ENCODE results near the gene RASSF3. TPM values are rescaled to one million over a fixed set of nuclear protein-coding genes. Genes with fewer than 3 reads are reported as not detected.

Gene RASSF3
- total RNA-seq, 4 donors from 2014 or later: 149 to 332 (median 182) TPM

DNA sequence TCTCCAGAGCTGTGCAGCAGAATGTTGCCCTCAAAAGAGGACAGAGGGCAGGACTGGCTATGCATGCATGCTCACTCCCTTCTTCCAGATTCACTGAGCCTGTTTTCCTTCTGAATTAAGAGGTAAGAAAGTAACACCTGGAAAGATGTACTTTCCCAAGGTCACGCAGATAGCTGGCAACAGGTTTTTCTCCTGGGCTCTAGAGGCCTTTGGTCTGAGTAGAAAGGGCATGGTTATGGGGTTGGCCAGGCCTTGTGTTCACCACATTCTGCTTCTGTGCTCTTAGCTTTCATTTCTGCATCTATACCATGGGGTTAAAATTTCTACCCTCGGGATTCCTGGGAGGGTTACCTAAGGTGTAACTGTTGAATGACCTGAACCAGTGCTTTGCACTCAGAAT lies 57.5 kb downstream of the RASSF3 start:
- peaks cover 22 to 97% (median 60%) of the 10 kb centered on the region in 3 donors for H3K4me1 ChIP-seq

DNA sequence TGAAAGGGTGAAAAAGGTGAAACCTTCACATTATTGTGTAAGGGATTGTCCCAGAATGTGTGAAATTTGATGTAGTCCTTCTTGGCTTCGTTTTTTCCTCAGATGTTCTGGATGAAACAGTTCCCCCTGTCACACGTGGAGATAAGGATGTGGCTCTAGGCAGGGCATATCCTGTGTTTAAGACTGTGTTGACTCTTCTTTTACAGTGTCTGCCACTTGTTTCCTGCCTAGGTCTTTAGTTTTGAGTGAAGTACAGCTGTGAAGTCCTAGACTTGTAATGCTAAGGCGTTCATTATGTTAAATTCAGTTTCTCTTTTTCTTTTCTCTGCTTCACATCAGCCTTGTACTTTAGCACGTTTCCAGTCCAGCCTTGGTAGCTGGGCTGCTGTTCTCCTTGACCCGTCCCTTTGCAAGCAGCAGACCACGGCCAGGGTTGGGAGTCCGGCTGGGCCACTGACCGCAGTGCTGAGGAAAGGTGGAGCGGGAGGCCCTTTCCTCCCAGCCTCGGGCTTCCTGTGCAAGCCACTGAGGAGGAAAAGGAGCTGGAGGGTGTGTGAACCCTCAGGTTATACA lies 59.1 kb downstream of the RASSF3 start:
- Histone ChIP-seq H3K36me3 (no peaks in the 10 kb centered on the region), H3K4me3 (no peak overlapping the region), H3K27ac (peak overlapping the region; percentile 51 to 85 (median 78)), H3K9me3 (no peaks in the 10 kb centered on the region), H3K27me3 (no peaks in the 10 kb centered on the region), H3K4me1 (peaks cover 26 to 100% (median 72%) of the 10 kb centered on the region in 3 donors)
- WGBS, 2 donors (ENCODE audit: low coverage in 1 of 2): 2 to 14% methylated on average over 5 to 6 of the region's 10 CpGs
- ATAC-seq: peak; percentile 32
- TF ChIP-seq EP300 (IDR thresholded peaks at IDR 0.05): no peak
- no peak for TF ChIP-seq POLR2A (IDR thresholded peaks at IDR 0.05)
- TF ChIP-seq, protein P1, sequence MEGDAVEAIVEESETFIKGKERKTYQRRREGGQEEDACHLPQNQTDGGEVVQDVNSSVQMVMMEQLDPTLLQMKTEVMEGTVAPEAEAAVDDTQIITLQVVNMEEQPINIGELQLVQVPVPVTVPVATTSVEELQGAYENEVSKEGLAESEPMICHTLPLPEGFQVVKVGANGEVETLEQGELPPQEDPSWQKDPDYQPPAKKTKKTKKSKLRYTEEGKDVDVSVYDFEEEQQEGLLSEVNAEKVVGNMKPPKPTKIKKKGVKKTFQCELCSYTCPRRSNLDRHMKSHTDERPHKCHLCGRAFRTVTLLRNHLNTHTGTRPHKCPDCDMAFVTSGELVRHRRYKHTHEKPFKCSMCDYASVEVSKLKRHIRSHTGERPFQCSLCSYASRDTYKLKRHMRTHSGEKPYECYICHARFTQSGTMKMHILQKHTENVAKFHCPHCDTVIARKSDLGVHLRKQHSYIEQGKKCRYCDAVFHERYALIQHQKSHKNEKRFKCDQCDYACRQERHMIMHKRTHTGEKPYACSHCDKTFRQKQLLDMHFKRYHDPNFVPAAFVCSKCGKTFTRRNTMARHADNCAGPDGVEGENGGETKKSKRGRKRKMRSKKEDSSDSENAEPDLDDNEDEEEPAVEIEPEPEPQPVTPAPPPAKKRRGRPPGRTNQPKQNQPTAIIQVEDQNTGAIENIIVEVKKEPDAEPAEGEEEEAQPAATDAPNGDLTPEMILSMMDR (IDR thresholded peaks at IDR 0.05): no peak
- TF ChIP-seq POLR2AphosphoS5 (IDR thresholded peaks at IDR 0.05): no peak

More for the DNA sequence above, 57.5 kb downstream of the RASSF3 start:
- Histone ChIP-seq H3K4me3 (no peak overlapping the region), H3K27me3 (no peaks in the 10 kb centered on the region), H3K9me3 (no peaks in the 10 kb centered on the region), H3K36me3 (no peaks in the 10 kb centered on the region), H3K27ac (peak overlapping the region in 3 of 4 donors; percentile 15 to 85 (median 84))
- no peak for ATAC-seq
- 73 to 100% methylated on average over 1 to 2 of the region's 2 CpGs for WGBS, 2 donors (ENCODE audit: low coverage in 1 of 2)
- TF ChIP-seq, protein P1 (IDR thresholded peaks at IDR 0.05): no peak
- TF ChIP-seq POLR2A (IDR thresholded peaks at IDR 0.05) (no peak), EP300 (IDR thresholded peaks at IDR 0.05) (no peak), POLR2AphosphoS5 (IDR thresholded peaks at IDR 0.05) (no peak)

DNA sequence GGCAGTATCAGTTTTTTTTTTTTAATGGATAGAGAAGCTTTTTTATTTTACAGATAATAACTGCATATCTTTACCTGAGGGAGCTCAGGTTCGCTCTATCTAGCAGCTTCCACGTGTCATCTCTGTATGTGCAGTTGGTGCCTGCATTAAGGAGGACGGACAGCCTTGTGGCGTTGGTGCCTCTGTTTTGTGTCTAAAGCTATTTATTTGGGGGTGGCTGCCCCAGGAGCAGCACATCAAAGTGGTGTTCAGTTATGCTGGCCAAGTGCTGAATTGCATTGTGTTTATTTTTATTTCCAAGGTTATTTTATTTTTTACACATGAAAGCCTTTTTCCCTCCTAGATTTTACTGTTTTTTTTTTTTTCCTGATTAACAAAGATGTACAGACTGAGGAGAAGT lies 59.7 kb downstream of the RASSF3 start:
- peak overlapping the region; percentile 51 to 85 (median 72) for H3K27ac ChIP-seq
- no peak for ATAC-seq

DNA sequence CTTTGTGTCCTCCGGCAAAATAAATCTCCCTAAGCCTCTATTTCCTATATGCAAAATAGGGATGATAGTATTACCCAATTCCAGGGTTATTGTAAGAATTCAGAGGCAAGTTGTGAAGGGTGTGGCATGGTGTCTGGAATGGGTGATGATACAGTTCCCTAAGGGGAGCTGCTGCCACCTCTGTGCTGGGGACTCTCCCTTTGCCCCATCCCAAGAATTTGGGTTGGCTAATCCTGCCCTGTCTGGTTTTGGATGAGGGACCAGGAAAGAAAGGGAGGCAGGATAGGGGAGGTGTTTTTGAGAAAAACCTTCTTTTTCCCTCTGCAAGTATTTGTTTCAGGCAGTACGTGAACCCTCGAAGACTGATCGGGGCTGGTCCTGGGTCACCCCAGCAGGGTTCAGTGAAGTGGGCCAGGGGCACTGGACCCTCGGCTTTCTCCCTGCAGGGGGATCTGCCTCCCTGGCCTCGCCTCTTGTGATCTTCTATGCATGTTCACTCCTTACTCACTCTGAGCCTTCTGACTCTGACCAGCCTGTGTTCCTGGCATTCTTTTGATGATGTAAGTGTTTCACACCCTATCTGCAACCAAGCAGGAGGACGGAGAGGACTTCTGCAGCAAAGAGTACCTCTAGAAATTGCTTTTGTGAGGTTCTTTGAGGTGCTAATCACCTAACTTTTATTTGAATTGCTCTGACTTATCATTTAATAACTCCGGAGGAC lies 60.8 kb downstream of the RASSF3 start:
- H3K4me3 ChIP-seq: no peak overlapping the region
- peak; percentile 75 for ATAC-seq

More for the DNA sequence above, 59.7 kb downstream of the RASSF3 start:
- 13 to 37% methylated on average over 4 of the region's 4 CpGs for WGBS, 2 donors (ENCODE audit: low coverage in 1 of 2)
- Histone ChIP-seq H3K4me3 (no peak overlapping the region), H3K4me1 (peaks cover 26 to 100% (median 76%) of the 10 kb centered on the region in 3 donors), H3K27me3 (no peaks in the 10 kb centered on the region), H3K36me3 (no peaks in the 10 kb centered on the region), H3K9me3 (no peaks in the 10 kb centered on the region)
- TF ChIP-seq, protein P1 (IDR thresholded peaks at IDR 0.05): peak in 1 of 4 experiments; percentile 7
- no peak for TF ChIP-seq POLR2AphosphoS5 (IDR thresholded peaks at IDR 0.05)

DNA sequence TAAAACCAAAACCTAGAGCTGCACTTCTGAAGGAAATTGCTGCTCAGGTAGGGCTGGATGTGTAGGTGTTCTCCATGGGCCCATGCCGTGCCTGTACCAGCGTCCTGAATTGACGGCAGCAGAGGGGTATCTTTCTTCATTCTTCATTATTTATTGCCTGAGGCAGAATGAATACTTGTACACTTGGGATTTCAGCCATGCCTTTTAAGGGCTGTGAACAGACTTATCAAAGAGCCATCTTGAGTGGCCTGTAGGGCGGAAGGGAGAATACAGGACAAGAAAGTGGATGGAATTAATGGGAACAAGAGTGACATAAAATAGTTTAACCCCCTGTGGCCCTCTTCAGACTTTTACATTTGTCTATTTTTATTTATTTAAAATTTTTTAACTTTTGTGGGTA lies 61.4 kb downstream of the RASSF3 start:
- no peak for ATAC-seq
- 34 to 56% methylated on average over 2 to 4 of the region's 4 CpGs for WGBS, 2 donors (ENCODE audit: low coverage in 1 of 2)
- Histone ChIP-seq H3K27ac (peak overlapping the region; percentile 80 to 87 (median 84)), H3K4me3 (no peak overlapping the region), H3K27me3 (no peaks in the 10 kb centered on the region), H3K9me3 (no peaks in the 10 kb centered on the region), H3K36me3 (no peaks in the 10 kb centered on the region), H3K4me1 (peaks cover 20 to 100% (median 75%) of the 10 kb centered on the region in 3 donors)
- TF ChIP-seq POLR2A (IDR thresholded peaks at IDR 0.05) (no peak), EP300 (IDR thresholded peaks at IDR 0.05) (no peak), POLR2AphosphoS5 (IDR thresholded peaks at IDR 0.05) (no peak)
- TF ChIP-seq, protein P1 (IDR thresholded peaks at IDR 0.05): no peak

More for the DNA sequence above, 60.8 kb downstream of the RASSF3 start:
- Histone ChIP-seq H3K36me3 (no peaks in the 10 kb centered on the region), H3K27me3 (no peaks in the 10 kb centered on the region), H3K27ac (peak overlapping the region; percentile 80 to 87 (median 84)), H3K9me3 (no peaks in the 10 kb centered on the region), H3K4me1 (peaks cover 21 to 100% (median 76%) of the 10 kb centered on the region in 3 donors)
- TF ChIP-seq EP300 (IDR thresholded peaks at IDR 0.05): no peak
- peak; percentile 85 for TF ChIP-seq POLR2AphosphoS5 (IDR thresholded peaks at IDR 0.05)
- 46 to 48% methylated on average over 6 to 8 of the region's 8 CpGs for WGBS, 2 donors (ENCODE audit: low coverage in 1 of 2)

Data from gastroesophageal sphincter (tissue), 4 donors.